Iris pigment epithelial cell (primary cell): ENCODE measurements around the gene CCNL2.
"Not testable (repeated sequence)": the region's sequence is repeated elsewhere in the genome, so short reads cannot be mapped to it uniquely, and the experiment has no call there.

ENCODE experiments used
- DNase-seq: peaks from one replicate; pipeline ENCODE4 v3.0.0-alpha.2; 2011; ENCODE audit warnings: low read depth

The CCNL2 gene

DNA sequence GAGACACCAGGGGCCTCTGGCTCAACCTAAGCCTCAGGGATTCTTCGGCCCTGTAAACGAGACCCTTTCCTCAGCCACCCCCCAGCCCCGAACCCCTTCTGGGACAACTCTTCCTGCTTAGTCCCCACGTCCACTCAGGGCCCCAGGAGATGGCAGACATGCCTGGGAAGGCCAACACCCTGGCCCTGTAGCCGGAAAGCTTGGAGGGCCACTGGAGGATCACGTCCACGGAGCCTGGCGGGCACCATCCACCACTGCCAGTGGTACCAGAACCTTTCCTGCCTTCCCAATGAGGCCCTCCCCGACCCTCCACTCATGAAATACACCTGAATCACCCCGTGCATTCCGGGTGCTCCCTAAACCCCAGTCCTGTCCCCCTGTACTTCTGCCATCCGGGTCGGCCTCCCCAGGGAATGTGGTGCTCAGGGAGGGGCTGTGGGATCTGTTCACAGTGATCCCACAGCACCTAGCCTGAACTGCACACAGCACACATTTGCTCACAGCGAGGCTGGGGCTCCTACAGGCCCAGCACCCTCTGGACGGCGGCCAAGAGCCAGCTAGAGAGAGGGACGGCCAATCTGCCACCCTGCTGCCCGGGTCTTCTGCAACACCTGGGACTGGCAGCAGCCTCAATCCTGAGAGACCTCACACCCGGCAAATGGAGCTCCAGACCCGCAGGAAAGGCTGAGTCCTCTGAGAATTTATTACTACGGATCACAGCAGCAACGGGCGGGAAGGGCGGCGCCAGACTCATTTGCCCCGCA, 25.9 kb downstream of the CCNL2 start:
- DNase-seq = no peak

- no peak for DNase-seq
These were observed 27.1 kb downstream of the CCNL2 start for GRCh38 chr1:1371746-1372711.

- no peak for DNase-seq
These were observed 27.8 kb downstream of the CCNL2 start for GRCh38 chr1:1371364-1371745.

GRCh38 chr1:1370771-1371300, 28.3 kb downstream of the CCNL2 start:
- no peak for DNase-seq

DNA sequence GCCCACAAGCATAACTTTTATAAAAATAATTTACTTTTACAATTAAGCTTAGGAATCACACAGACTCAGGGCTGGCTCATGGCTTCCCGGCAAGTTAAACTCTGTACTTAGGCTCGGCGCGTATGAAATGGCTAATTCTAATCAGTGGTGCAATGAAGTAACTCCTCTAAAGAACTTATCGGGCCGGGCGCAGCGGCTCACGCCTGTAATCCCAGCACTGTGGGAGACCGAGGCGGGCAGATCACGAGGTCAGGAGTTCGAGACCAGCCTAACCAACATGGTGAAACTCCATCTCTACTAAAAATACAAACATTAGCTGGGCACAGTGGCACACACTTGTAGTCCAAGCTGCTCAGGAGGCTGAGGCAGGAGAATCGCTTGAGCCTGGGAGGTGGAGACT, 29.0 kb downstream of the CCNL2 start:
- not testable (repeated sequence) for DNase-seq

GRCh38 chr1:1367315-1367714, 31.8 kb downstream of the CCNL2 start:
- no peak for DNase-seq

- no peak for DNase-seq
These were observed 32.5 kb downstream of the CCNL2 start for GRCh38 chr1:1366699-1367066.

DNA sequence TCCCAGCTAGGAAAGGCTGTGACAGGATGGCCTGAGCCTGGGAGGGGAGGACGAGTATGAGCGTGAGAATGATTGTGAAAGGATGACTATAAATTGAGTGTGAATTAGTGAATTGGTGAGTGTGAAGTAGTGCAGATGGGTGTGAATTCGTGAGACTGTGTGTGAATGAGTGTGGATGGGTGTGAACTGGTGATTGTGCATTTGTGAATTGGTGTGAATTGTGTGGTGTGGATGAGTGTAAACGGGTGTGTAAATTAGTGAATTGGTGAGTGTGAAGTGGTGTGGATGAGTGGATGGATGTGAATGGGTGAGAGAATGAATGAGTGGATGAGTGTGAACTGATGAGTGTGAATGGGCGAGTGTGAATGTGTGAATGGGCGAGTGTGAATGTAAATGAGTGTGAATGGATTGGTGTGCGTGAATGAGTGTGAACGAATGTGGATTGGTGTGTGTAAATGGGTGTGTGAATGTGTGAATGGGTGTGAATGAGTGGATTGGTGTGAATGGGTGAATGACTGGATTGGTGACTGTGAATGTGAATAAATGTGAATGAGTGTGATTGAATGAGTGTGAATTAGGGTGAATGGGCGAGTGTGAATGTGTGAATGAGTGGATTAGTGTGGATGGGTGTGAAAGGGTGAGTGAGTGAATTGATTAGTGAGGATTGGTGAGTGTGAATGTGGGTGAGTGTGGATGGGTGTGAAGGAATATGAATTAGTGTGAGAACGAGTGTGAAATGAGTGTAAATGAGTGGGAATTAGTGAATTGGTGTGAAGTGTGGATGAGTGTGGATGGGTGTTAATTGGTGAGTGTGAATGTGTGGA, 33.0 kb downstream of the CCNL2 start:
- DNase-seq = no peak

DNA sequence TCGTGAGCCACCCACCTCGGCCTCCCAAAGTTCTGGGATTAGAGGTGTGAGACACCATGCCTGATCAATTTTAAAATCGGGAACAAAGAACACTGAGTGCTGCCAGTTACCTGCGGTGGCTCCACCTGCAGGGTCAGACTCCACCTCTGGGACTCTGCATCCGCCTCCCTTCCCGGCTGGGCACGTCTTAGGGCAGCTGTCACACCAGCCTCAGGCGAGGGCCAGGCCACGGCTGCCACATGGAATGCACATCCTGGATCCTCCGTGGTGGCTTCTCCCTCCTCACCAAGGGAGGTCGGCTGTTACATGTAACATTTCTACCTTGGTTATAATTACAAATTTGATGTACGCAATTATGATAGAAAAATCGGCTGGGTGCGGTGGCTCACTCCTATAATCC, 34.9 kb downstream of the CCNL2 start:
- DNase-seq = no peak

DNA sequence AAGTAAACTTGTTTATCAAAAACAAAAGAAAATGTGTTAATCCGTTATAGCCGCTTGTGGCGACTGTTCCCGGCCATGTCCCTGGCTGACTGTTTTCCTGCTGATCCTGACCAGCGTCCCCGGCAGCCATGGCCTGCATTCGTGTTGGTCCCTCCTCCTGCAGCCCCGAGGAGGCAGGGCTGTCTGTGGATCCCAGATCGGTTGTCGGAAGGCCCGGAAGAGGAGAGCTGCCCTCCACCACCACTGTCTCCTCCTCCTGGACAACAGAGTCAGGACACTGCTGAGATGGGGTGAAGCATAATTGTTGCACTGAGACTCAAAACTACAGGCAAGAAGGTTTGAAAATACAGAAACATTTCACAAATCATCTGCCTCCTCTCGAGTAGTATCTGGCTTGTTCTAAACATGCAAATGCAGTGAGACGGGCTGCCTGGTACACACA, 37.1 kb downstream of the CCNL2 start:
- peak; percentile 88 for DNase-seq

GRCh38 chr1:1361233-1361981, 37.7 kb downstream of the CCNL2 start:
- DNase-seq = no peak

DNA sequence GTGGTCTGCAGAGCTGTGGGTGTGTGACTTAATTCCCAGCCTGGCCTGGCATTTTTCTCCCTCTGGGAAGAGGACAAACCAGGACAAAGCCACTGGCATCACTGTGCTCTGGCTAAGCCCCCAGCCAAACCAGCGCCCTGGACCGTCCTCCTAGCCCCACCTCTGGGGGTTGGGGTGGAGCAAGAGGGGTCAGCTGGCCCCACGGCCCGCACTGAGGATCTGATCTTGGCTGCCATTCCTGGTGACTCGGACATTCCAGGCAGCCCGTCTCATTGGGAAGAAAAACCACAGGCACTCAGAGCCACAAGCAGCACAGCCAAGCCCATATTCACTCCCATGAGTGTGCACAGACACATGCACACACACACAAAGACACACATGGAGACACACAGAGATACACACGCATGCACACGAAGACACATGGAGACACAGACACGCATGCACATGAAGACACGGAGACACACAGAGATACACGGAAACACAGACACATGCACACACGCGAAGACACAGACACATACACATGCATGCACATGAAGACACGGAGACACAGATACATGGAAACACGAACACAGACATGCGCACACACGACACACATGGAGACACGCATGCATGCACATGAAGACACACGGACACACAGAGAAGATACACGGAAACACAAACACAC, 38.5 kb downstream of the CCNL2 start:
- DNase-seq = peak; percentile 94

- no peak for DNase-seq
These were observed 39.3 kb downstream of the CCNL2 start for GRCh38 chr1:1359664-1360468.

- peak; percentile 79 for DNase-seq
These were observed 39.8 kb downstream of the CCNL2 start for GRCh38 chr1:1359308-1359663.

DNA sequence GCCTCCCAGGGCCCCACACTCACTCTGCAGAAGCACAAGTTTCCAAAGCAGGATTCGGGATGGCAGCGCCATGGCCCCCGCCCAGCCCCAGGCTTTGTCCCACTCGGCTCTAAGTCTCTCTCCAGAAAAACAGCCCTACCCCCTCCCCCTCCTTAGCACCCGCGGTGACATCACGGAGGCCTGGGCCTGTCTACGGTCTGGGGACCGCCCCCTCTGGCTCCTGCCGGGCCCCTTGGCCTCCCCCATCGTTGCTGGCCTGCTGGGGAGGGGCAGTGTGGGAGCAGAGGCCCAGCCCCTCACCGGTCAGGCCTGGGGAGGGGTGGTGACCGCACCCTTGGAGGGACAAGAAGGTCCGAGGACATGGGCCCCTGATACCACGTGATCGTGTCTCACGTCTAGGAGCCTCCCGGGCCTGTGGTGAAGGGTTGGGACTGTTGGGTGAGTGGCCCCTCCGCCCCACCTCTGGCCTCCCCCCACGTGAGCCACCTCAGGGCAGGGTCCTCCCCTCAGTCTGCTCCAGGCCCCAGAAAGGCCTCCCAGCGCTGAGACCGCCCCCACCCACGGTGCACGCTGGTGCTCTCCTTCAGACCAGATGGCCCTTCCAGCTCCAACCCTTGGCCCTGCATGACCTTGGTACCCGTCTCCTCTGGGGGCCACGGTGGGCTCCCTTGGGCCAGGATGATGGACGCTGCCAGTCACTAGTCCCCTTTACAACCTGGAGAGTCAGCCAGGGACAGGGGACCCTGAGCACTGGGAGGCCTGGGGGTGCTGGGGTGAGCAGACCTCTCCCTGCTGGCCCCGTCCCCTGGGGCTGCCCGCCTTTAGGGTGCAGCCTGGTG, 40.5 kb downstream of the CCNL2 start, which contains the start of gene MXRA8:
TSS of gene MXRA8 (minus strand) at position 123 of the 839 bp plus-strand sequence. CDS start at position 72, 51 bp downstream.
- DNase-seq = peak; percentile 63

DNA sequence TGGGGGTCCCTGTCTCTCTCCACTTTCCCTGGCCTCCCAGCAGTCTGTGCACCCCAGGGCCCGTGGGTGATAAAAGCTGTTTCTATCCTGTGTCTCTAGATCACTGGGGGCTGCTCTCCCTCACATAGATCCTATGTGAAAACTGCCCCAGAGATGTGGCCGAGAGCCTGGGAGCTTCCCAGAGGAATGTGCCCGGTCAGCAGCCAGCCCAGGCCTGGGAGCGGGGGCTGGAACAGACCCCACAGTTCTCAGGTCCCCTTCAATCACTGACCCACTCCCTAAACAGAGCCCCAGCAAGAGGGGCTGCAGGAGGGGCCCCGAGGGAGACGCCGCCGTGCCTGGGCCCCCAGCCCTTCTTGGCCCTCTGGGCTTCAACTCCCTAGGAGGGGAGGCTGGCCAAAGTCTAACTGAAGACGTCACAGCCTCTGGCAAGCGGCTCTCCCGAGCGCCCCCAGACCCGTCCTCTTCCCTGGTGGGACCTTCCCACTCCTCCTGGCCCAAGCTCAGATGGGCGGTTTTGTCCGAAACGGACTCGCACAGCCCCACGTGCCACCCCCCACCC, 41.2 kb downstream of the CCNL2 start:
- DNase-seq = no peak

- DNase-seq = no peak
These were observed 42.2 kb downstream of the CCNL2 start for GRCh38 chr1:1356796-1357401.

DNA sequence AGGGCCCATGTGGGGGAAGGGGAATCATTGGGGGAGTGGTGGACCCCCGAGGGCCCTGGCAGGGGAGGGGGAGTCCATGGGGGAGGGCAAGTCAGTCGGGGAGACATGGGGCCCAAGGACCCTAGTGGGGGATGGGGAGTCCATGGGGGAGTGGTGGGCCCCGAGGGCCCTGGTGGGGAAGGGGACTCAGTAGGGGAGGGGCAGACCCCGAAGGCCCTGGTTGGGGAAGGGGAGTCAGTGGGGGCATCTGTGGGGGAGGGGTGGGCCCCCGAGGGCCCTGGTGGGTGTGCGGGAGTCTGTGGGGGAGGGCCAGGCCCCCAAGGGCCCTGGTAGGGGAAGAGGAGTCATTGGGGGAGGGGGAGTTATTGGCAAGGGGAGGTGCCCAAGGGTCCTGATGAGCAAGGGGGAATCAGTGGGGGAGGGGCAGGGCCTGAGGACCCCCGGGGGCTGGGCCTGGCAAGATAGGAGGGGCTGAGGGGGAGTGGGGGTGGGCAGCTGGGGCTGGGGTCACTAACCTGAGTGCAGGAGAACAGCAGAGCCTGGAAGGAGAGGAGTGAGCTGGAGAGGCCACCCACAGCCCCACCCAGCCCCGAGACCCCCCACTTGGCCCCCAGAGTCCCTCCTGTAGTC, 42.9 kb downstream of the CCNL2 start:
- no peak for DNase-seq
